Midbrain (tissue), 1 donor: ENCODE measurements around the gene PLCB2.
A peak's percentile ranks its signal among the peaks of the same experiment; 100 is the strongest.

Source experiments
- DNase-seq: peaks from one replicate; lab custom pipeline; 2025; lab: John Stamatoyannopoulos, UW

Gene PLCB2

DNA sequence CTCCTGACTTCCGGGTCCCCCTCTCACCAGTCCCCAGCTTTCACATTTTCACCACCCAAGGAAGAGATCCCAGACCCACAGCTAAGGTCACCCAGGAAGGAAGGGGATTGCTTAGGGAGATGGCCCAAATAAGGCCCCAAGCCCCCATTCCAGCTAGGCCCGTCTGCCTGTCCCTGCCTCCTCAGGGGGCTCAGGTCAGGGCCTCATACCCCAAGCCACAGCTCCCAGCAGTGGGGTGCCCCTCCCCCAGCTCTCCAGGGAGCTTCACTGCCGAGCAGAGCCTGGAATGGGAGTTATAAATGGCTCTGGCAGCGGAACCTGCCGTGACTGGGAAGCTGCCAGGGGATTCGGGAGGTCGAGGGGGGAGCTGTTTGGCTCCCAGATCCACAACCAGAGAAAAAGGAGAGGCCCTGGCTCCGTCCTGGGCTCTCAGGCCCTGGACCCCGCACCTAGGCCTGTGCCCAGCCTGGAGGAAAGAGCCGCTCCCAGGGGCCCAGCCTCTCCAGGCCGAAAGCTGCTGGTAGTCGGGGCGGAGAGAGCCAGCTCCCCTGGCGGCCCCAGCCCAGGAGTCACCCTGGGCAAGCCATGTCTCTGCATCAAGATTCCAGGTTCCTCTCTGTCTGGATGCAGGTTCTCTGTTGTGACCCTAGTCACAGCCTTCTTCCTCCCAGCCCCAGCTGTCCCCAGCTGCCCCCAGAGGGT is 32.5 kb upstream of the PLCB2 start:
- DNase-seq = peak; percentile 74

DNA sequence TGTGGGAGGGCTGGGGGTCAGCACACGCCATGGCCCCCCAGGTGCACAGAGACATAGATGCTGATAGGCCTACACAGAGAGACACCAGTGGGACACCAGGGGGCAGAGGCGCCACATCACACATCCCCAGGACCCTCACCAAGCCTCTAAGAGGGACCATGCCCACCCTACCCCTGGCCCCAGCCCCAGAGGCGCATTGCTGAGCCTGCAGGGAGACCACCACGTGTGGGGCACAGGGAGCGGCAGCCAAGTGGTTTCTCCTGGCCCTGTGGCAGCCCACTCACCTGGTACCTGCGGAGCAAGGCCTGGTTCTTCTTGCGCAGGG is 31.8 kb upstream of the PLCB2 start:
- DNase-seq = no peak

DNA sequence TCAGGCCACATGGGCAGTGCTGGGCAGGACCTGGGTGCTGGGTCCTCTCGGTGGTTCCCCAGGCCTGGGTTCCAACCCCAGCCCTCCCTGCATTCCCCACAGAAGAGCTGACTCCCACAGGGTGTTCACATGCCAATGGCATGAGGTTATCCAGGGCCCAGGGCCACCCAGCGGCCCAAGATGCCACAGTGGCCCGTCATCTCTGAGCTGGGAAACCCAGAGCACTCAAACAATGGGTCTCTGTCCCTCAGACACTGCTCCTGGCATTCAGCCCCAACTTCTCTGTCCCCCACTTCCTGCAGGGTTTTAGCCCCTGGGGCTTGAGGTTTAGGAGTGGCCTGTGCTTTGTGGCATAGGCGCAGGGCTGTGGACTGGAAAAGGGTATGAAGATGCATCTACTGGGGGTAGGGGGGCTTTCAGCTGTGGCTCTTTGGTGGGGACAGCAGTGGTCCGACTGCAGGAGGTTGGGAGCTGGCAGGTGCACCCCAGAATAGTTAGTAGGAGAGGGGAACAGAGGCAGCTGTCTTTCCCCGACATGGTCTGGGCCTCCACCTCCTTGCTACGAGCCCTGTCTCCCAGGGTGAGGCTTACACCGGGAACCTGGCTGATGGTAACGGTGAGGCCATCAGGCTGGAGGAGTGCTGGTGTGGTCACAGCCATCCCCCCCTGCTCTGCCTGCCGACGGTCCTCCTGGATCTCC is 31.3 kb upstream of the PLCB2 start:
- DNase-seq = peak; percentile 75

DNA sequence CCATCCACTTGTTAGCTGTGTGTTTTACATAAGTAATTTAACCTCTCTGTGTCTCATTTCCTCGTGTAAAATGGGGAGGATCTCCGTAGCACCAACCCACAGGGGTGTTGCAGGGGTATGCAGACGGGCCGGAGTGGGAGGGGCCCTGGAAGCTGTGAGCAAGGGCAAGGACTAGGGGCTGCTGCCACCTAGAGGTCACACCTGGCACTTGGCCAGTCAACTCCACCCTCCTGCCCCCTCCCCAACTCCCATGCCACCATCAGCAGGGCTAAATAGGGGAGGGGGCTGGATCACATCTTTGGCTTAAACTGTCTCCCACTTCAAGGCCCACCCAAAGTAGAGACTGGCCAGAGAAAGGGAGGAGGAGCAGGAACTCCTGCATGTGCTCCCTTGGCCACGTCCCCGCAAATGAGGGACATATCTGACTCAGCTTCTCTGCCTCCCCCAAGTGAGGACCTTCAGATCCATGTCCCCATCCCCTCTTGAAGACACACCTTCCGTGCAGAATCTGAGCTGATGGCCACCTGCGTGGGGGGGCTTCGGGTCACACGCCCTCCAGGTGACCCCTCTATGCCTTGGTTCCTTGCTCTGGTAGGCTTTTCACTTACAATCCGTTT is 30.4 kb upstream of the PLCB2 start:
- DNase-seq = peak; percentile 33

DNA sequence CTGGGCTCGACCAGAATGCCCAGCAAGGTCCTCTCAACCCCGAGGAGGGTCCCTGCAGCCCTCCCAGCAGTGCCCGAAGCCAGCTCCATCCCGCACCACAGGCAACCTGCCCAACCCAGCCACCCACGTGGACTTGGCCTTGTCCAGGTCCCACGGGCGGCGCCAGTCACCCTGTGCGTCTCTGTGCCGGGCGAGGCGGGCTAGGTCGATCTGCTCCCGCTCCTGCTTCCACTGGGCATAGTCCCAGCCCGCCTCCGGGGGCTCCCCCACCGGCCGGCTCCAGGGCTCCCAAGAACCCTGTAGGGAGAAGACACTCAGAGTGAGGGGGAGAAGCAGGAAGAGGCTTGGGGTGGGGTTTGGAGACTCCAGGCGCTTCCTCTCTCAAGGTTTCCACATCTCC is 29.9 kb upstream of the PLCB2 start:
- DNase-seq = no peak

DNA sequence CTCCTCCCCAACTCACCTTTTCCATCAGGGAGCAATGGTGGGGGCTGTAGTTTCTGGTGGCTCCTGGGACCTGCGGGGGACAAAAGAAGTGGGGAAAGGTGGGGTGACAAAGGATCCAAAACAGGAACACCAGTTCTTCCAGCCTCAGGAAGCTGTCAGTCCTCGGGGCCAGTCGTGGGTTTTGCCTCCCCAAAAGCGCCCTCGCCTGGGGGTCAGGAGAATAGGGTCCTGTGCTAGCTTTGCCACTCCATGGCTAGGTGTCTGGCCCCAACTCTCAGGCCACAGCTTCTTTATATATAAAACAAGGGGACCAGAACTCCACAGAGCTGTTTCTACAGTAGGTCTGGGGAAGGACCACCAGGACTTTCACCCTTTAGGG is 29.0 kb upstream of the PLCB2 start:
- no peak for DNase-seq

DNA sequence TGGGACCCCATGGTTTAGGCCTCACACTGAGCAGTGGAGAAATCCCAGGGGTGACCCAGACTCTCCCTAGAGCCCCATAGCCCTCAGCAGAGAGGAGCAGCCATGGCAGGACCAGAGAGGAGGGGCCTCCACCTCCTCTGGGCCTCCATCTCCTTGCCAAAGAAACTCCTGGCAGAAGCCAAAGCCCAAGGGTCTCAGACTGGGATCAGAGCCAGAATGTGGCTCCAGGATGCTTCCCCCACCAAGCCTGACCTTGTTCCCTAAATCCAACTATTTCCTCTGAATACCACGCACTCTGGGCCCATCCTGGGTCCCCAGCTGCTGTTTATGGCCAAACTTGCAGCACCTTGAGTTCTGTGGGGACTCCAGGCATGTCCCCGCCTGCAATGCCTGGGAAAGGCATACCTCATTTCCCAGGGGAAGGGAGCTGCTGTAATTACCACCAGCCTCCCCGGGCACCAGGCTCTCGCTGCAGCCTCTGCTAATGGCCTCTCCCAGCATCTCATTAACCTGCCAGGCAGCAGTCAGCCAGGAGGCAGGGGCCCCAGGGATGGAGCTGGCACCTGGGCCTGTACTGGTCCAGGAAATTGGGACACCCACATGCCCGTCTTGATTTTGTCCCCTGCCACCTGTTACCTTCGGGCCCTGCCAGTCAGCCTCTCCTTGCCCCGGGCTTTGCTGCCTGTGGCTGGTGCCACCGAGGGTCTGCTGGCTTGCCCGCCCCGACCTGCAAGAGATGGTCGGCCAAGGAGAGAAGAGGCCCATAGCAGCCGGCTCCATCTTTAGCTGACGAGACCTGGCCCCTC is 28.4 kb upstream of the PLCB2 start:
- no peak for DNase-seq

DNA sequence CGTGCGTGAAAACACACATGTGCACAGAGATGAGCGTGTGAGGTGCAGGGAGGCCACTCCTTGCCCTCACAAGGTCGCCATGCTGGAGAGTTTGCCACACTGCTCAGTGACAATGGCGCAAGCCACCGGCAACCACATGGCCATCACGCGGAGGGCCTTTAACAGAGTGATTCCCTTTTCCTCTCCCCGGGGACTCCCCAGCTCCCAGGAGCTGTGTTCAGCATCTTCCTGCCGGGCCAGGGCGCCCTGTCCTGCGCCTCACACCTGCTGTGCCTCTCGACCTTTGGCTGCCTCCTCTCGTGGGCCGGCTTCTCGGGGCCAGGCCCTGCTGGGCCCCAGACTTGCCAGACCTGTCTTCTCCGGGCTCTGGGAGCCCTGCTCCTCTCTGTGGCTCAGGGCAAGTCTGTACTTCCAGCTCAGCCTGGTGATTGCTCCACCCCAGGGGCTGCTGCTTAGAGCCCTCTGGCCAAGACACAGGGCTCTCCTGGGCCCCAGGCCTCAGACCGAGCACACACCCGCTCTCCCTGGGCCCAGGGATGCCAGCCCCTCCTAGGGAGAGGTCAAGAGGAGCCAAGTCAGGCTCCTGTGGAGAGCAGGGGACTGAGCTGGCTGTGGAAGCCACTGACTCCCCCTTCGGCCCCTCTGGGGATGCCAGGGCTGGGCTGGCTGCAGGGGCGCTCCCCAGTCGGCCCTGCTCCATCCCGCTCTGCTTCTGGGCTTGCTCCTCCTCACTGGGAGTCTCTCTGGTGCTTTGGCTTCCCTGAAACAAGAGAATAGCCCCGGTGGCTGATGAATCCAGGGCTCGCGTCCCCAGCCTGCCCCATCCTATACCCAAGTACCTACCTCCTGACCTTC is 27.4 kb upstream of the PLCB2 start:
- no peak for DNase-seq

DNA sequence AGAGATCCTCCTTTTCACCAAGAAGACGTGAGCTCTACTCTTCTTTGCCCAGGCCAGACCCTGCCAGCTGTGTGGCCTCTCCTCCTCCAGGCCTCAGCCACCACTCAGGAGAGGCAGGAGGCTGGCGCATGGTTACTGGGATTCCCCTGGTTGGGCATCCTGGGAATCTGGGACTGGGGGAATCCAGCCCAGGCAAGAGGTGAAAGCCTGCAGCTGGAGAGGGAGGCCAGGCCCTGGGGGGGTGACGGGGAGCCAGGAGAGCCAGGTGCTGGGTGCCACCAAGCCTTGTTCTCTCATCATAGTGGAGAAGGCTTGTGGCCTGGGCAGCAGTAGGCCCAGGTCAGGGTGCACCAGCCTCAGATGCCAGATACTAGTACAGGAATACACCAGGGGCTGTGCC is 26.8 kb upstream of the PLCB2 start:
- no peak for DNase-seq

DNA sequence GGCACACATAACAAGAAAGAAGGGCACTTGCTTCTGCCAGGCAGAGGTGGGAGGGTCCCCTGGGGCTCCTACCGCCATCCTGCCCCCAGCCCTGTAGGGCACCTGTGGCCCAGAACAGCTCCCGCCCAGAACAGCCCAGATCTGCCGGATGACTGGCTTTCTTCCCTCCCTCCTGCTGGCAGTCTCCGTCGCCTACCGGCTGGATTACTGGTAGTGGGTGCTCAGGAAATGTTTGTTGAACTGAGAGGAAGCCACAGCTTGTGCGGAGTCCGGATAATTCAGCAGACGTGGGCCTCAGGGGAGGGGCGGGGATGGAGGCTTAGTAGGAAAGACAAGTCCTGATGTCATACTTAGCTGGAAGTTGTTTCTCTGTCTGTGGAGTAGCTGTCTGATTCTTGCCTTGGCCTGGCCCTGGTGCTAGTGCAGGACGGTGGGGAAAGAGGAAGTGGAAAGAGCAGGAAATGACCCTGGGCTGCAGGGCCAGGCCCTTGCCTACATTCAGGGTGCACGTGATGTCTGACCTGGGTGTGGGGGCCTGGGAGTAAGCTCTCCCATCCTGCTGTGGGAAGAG is 26.3 kb upstream of the PLCB2 start:
- peak; percentile 34 for DNase-seq

DNA sequence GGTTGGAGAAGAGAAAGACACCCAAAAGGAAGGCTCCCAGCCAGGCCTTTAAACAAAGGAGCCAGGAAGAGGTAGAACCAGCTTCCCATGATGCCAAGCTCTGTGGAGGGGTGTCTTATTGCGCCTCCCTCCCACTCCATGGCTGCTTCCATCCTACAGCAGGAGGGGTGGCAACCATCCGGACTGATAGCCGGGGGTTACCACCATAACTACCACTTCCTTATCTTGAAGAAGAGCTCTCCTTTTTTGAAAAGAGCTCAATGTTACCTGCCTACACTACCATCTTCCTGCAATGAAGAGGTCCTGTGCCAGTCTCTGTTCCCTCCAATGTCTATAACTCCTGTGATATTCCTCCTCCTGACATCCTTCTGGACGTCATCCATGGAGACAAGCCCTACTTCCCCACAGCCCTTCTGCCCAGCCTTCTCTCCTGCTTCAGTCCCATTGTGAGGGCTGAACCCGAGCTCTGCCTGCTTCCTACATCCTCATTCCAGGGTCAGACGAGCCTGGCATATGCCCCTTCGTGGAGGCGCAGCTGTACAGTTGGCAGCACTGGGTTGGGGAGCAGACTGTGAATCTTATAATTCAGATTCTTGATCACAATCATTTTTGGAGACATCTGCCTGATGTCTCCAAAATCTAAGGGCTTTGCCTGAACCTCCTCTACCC is 24.5 kb upstream of the PLCB2 start:
- DNase-seq = no peak

DNA sequence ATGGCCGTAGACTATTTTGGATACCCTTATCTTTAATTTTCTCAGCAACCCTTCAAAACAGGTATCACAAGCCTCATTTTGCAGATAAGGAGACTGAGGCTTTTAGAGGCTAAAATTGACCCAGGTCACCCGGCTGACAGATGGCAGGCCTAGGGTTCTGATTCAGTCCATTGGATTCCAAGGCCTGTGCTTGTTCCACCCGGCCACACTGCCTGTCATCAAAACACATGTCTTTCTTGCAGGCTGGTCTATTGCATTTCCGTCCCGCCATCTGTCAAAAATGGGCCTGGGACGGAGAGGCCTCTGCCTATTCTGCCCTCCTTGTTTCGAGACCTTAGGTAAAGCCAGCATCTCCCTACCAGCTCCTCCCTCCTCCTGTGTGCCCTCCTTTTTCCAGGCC is 23.9 kb upstream of the PLCB2 start:
- DNase-seq = no peak

DNA sequence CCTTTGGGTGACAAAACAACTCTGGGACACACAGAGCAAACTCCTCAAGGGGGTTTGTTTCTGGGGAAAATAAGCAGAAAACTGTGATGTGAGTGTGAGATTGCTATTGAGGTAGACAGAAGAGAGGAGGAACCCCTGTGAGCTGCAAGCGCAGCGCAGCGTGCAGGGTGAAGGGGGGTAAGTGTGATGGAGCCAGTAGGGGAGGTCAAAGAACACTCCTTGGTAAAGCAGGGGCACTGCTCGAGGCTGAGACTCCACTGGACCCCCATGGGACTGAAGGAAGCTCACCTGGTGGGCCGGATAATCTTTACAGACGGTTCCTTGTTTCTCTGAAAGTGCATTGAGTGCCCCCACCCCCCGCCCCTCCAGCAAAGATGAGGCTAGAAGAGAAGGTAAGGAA is 23.3 kb upstream of the PLCB2 start:
- no peak for DNase-seq

DNA sequence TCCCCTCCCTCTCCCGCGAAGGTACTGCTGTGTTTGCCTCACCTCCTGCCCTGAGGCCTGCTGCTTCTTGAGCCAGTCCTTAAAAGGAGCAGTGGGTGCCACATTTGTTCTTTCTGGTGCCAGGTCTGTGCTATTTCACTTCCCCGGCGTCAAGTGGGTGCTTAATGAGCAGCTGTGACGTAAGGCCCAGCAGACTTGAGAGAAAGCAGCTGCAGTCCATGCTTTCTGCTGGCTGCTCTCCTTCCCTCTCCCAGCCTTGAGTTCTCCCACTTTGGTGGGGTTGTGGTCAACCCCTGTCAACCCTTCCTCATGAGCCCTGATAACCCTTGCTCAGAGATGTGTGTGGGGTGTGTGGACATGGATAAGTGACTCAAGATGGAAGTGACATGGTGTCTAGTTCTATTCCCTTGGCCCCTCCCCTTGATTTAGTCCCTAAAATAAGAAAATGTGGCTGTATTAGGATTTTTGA is 22.7 kb upstream of the PLCB2 start:
- DNase-seq = no peak

DNA sequence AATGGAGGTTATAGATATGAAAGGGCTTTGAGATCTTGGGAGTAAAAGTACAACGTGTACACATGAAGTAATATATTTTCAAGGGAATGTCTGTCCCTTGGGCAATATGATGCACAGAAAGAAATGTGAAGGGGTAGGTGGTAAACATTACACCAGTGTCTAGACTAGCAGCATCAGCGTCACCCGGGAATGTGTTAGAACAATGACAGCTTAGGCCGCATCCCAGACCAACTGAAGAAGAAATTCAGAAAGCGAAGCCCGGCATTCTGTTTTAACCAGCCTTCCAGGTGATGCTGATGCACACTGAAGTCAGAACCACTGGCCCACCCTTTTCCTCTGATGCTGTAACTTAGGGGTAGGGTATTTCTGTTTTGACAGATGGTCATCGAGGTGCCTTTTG is 22.1 kb upstream of the PLCB2 start:
- no peak for DNase-seq

DNA sequence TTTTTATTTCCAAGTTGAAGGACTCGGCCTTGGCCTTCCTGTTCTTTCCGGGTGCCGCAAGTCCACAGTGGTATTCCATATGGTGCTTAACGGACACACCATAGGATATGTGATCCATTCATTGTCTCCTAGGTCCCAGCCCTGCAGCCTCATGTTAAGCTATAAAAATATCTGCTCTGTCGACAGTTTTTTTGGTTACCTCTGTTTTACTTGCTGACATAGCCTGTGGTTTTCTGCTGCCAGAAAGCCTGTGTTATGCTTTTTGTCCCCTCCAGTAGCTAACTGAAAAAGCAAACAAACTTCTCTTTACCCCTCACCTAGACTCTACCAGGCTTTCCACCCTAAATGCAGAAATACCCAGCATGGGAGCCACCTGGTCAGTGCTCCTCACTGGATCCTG is 21.0 kb upstream of the PLCB2 start:
- no peak for DNase-seq

DNA sequence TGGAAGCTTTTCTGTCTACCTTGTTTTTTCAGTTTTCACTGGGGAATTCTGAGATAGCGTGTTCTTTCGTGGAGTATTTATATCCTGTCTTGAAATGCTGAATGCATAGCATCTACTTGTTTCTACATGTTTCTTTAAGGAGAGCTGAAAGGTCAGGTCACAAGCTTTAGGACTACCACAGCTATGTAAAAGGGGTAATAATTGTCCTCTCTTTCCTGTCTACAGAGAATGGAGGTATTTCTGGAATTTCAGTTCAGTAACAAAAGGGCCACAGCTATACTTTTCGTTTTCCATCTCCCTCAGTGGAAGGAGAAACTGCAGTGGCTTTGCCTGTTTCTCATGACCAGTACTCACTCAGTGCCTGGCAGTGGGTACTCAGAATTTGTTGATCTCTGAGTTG is 20.4 kb upstream of the PLCB2 start:
- DNase-seq = no peak

DNA sequence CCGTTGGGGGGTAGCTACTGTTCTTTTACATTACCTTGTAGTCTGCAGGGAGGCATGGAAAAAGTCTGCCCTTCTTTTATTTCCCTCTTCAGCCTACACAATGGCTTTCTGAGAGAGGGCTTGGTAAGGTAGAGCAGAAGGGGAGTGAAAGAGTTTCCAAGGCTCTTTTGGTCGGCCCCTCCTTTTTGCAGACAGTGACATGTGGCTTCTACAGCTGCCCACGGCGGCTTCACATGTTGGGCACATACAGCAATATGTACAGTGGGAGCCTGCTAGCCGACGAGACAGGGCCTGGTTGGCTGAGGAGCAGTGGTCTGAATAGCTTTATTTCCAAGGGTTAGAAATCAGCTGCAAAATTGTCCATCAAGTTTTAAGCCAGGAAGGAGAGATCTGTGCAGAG is 19.7 kb upstream of the PLCB2 start:
- no peak for DNase-seq

DNA sequence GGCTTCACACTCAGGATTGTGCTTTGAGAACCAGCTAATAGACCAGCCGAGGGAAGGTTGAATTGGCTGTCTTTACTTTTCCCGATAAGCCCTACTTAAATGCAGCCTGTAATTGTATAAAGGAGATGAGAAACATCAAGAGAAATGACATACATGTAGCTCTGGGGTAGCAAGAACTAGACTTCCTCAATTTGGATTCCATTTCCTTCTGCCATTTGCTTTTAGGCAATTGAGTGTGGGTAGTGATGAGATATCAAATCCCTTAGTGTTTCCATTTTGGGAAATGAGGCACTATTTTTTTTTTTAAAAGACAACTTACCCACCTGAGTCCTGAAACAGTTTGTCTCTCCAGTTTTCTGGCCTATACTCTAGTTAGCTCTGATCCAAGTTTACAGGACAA is 18.0 kb upstream of the PLCB2 start:
- no peak for DNase-seq

DNA sequence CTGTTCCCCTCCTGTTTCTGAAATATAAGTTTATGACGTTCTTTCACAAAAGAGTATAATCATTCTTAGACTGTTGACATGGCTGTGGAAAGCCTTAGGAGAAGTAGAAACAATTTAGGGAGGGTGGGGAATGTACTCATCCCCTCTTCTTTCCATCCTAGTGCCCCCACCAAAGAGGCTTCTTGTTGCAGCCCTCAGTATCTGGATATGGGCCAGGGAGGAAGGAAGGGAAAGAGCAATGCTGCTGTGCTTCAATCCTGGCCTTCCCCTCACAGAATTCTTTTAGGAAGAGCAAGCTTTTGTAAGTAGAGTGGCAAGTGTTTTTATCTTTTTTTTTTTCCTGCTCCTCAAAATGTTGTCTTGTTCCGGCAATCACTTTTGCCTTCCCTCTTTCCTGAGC is 17.5 kb upstream of the PLCB2 start:
- DNase-seq = no peak
